ENCODE results near the gene CACNA2D3. TPM values are rescaled to one million over a fixed set of nuclear protein-coding genes. Genes with fewer than 3 reads are reported as not detected.

The CACNA2D3 gene
- total RNA-seq, 1 donor from 2014 or later: 2.5 TPM

DNA sequence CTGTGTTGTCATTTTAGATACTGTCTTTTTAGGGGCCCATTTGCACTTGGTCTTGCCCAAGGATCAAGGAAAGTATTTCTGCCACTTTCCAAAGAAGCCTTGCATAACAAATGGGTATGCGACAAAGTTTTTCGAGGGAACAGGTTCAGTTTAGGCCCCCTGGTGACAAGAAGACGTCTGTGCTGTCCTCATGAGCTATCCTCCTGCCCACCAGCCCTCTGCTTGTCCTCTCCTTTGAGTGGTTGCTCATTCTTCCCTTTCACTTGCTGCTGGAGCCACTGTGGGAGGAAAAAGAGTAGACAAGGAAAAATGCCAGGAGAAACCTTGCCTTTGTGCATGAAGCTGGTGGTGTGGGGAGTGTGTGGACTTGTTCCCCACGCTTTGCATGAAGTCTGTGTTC, 171.9 kb downstream of the CACNA2D3 start:
- Mint-ChIP-seq H3K27me3 (peaks cover 11% of the 10 kb centered on the region), H3K4me1 (ENCODE audit: unreplicated experiment) (peaks cover 15% of the 10 kb centered on the region), H3K27ac (no peak overlapping the region), H3K4me3 (no peak overlapping the region), H3K9me3 (no peaks in the 10 kb centered on the region), H3K36me3 (no peaks in the 10 kb centered on the region)
- no peak for DNase-seq (ENCODE audit: extremely low spot score, unreplicated experiment)
- TF ChIP-seq, protein P1, sequence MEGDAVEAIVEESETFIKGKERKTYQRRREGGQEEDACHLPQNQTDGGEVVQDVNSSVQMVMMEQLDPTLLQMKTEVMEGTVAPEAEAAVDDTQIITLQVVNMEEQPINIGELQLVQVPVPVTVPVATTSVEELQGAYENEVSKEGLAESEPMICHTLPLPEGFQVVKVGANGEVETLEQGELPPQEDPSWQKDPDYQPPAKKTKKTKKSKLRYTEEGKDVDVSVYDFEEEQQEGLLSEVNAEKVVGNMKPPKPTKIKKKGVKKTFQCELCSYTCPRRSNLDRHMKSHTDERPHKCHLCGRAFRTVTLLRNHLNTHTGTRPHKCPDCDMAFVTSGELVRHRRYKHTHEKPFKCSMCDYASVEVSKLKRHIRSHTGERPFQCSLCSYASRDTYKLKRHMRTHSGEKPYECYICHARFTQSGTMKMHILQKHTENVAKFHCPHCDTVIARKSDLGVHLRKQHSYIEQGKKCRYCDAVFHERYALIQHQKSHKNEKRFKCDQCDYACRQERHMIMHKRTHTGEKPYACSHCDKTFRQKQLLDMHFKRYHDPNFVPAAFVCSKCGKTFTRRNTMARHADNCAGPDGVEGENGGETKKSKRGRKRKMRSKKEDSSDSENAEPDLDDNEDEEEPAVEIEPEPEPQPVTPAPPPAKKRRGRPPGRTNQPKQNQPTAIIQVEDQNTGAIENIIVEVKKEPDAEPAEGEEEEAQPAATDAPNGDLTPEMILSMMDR (conservative IDR thresholded peaks at IDR 0.05): no peak

DNA sequence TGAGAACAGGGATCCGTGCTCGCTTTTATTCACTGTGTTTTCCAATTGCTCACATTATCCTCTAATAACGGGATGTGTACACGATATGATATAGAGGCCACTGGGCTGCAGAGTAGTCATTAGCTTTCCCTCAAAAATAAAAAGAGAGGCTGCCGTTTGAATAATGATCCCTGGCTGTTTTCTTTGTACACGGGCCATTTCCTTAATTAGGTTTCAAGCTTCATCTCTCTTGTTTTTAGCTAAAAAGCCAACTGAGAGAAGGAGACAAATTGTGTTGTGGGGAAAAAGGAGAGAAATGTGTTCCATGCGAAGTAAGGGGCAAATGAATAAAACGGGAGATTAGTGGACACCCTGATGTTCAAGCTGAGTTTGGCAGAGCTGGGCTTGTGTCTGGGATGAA, 174.2 kb downstream of the CACNA2D3 start:
- Mint-ChIP-seq H3K4me1 (ENCODE audit: unreplicated experiment) (peaks cover 15% of the 10 kb centered on the region), H3K36me3 (no peaks in the 10 kb centered on the region), H3K27ac (no peak overlapping the region), H3K27me3 (peaks cover 11% of the 10 kb centered on the region), H3K9me3 (no peaks in the 10 kb centered on the region), H3K4me3 (no peak overlapping the region)
- DNase-seq (ENCODE audit: extremely low spot score, unreplicated experiment): no peak
- TF ChIP-seq, protein P1 (conservative IDR thresholded peaks at IDR 0.05): no peak

DNA sequence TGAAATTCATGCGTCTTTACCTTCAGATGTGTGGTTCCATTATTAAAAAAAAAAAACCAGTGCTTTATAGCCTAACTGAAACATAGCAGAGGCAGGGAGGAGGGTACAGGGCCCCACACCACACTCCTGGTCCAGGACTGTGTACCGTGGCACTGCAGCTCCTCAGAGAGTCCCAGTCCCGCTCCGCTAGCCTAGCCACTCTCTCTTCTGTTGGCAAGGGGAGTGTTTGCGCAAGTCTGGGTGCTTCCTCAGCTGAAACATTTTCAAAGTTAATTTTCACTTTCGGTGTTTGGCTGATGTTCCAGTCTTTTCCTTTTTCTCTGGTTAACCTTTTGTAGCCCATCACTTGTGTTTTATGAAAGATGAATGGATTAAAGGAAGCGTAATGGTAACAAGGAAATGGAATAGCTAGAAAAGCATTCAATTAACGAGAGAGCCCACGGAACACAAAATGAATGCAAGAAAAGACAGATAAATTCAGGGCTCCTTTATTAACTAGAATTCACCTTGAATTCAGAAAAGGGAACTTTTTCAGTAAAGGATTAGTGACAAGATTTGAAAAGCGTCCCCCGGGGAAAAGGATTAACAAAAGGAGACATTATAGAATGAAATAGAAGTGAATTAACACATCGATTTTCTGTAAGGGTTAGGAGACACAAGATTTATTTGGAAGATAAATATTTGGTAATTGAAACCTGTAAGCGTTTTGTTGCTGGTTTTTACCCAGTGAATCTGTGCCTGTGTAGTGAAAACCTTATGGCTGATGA, 177.0 kb downstream of the CACNA2D3 start:
- no peak overlapping the region for H3K27ac Mint-ChIP-seq
- peaks cover 7% of the 10 kb centered on the region for H3K27me3 Mint-ChIP-seq
- H3K4me1 Mint-ChIP-seq (ENCODE audit: unreplicated experiment): peaks cover 19% of the 10 kb centered on the region
- TF ChIP-seq, protein P1 (conservative IDR thresholded peaks at IDR 0.05): no peak
- no peaks in the 10 kb centered on the region for H3K36me3 Mint-ChIP-seq
- no peak for DNase-seq (ENCODE audit: extremely low spot score, unreplicated experiment)
- no peak overlapping the region for H3K4me3 Mint-ChIP-seq
- no peaks in the 10 kb centered on the region for H3K9me3 Mint-ChIP-seq

DNA sequence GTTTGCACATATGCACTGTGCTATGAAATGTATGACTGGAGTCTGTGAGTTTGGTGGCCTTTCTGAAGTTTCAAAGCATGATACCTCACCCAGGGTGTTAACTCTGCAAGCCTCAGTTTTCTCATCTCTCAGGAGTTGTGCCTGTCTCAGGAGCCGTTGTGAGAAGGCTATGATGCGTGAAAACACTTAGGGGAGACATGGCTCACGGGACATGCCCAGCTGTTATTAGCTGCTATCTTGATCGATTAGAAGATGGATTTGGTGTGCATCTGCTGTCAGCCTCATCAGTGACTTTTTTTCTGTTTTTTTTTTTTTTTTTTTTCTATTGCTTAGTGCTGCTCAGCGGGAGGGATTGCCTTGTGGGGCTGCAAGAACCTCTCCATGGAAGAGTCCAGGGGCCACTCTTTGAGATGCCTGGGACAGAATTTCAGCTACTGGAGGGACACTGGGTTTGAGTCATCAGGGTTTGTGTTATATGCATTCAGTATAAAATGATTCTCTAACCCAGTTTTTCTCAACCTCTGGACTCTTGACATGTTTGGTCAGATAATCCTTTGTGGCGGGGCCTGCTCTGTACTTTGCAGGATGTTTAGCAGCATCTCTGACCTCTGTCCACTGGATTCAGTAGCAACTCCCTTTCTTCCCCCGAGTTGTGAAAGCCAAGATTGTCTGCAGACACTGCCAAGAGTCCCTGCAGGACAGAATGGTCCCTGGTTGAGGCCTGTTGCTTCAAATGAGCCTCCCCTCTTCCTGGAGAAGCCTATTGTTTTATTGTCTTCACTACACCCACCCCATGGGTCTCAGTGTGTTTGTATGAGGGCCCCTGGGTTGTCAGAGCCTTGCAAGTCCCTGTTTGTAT, 181.4 kb downstream of the CACNA2D3 start:
- H3K4me3 Mint-ChIP-seq: no peak overlapping the region
- no peaks in the 10 kb centered on the region for H3K36me3 Mint-ChIP-seq
- peaks cover 5% of the 10 kb centered on the region for H3K27me3 Mint-ChIP-seq
- DNase-seq (ENCODE audit: extremely low spot score, unreplicated experiment): no peak
- H3K9me3 Mint-ChIP-seq: no peaks in the 10 kb centered on the region
- TF ChIP-seq, protein P1 (conservative IDR thresholded peaks at IDR 0.05): no peak
- H3K27ac Mint-ChIP-seq: no peak overlapping the region
- H3K4me1 Mint-ChIP-seq (ENCODE audit: unreplicated experiment): peaks cover 23% of the 10 kb centered on the region

DNA sequence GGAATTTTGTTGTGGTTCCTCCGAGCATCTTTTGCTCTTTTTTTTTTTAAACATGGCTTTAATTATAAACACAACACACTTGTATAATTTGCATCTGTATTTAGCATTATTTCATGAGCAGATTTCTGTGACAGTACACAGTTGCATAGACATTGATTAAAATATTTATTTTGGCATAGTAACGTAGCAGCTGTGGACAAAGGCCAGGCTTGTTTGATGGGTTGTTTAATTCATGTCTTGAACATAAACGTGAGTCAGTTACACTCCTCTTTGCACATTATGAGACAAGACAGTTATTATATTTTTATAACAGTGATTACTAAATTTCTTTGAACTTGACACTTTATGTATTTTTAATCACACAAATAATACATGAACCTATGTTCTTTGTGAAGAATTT, 182.5 kb downstream of the CACNA2D3 start:
- no peak for DNase-seq (ENCODE audit: extremely low spot score, unreplicated experiment)
- Mint-ChIP-seq H3K27me3 (peaks cover 5% of the 10 kb centered on the region), H3K27ac (no peak overlapping the region), H3K4me3 (no peak overlapping the region), H3K9me3 (no peaks in the 10 kb centered on the region), H3K36me3 (no peaks in the 10 kb centered on the region), H3K4me1 (ENCODE audit: unreplicated experiment) (peaks cover 23% of the 10 kb centered on the region)
- TF ChIP-seq, protein P1 (conservative IDR thresholded peaks at IDR 0.05): no peak
